Psoas muscle (tissue), 8 donors: ENCODE data around the gene AQP12B. TPM values are rescaled to one million over a fixed set of nuclear protein-coding genes. Genes with fewer than 3 reads are reported as not detected.

Experiments
- ATAC-seq, 4 donors: fragments of 200-7000 bp; cut with Tn5 transposase; one replicate each; pipeline ENCODE4 v1.9.1; 2020; ENCODE audit warnings: moderate library complexity in 3 of 4, mild to moderate bottlenecking in 2 of 4
- DNase-seq, 2 donors: peaks; one replicate each; pipeline ENCODE4 v3.0.0-alpha.2; 2020
- H3K27ac ChIP-seq: fragments of 200-600 bp; one replicate; pipeline ENCODE4 v1.8.0; 2022
- H3K27me3 ChIP-seq, 3 donors: fragments of 200-600 bp in 1 of 3; one replicate each; pipeline versions ENCODE4 v1.6.1 to v1.8.0; 2013 to 2022; ENCODE audit warnings: low read length in 2 of 3, mild to moderate bottlenecking in 2 of 3, moderate library complexity in 1 of 3; ENCODE audit not compliant: insufficient read depth in 3 of 3
- H3K36me3 ChIP-seq, 2 donors: fragments of 200-600 bp in 1 of 2; one replicate each; pipeline versions ENCODE4 v1.6.1 to v1.8.0; 2013 to 2022; ENCODE audit warnings: low read depth in 1 of 2, mild to moderate bottlenecking in 1 of 2, moderate library complexity in 1 of 2; ENCODE audit not compliant: insufficient read depth in 1 of 2
- H3K4me1 ChIP-seq: fragments of 200-600 bp; one replicate; pipeline ENCODE4 v1.8.0; 2022
- H3K4me3 ChIP-seq: fragments of 200-600 bp; one replicate; pipeline ENCODE4 v1.8.0; 2022; ENCODE audit warnings: mild to moderate bottlenecking
- H3K9me3 ChIP-seq: fragments of 200-600 bp; one replicate; pipeline ENCODE4 v1.8.0; 2022
- CTCF ChIP-seq: fragments of 200-600 bp; IDR thresholded peaks from one replicate; pipeline ENCODE4 v1.8.0; 2022; ENCODE audit warnings: antibody characterized with exemption
- WGBS, 3 donors: extraction: QIAGEN DNeasy Blood & Tissue Kit; methylation state at CpG; one replicate each; pipeline versions ENCODE4 v1.1.6 to v1.1.7; 2013; 5-methylcytosine and 5-hydroxymethylcytosine counted together
- intact Hi-C, 2 donors: fragments of 100-400 bp; cut with DNase I; formaldehyde crosslinking; loops; one replicate each; pipeline versions ENCODE4 v1.11.0 to v1.14.2; 2022
- polyA plus RNA-seq, 3 donors: library from polyadenylated mRNA; stranded (reverse); fragments of 200-250 nt; gene quantifications; one replicate each; pipeline ENCODE4 v1.2.3, GENCODE V29; 2013
- total RNA-seq, 4 donors: library from RNA; stranded (reverse); fragmentation: NEBNext Ultra II Directional in 2 of 4; extraction: Animal tissue kit (Norgen Biotek cat#: 25700) in 2 of 4; gene quantifications; one replicate each; pipeline versions ENCODE4 v1.2.1 to v1.2.4, GENCODE V29; 2021 to 2023
- donor health status: healthy with polysubstance abuse.
- donor health status: DM: no; HTN: no; CAD: no; lungs with moderate emphysema.
- donor health status: Bipolar disorder and iron deficiency.
- donor health status: healthy.
- donor health status: DM: yes; HTN: yes; CAD: no.
- donor health status: DM: no; HTN: no; CAD: no.
- donor health status: DM: no; HTN: no; CAD: no.
- donor health status: DM: yes; HTN: yes; CAD: no.

The AQP12B gene
- total and polyA plus RNA-seq, 7 donors, result not detected

DNA sequence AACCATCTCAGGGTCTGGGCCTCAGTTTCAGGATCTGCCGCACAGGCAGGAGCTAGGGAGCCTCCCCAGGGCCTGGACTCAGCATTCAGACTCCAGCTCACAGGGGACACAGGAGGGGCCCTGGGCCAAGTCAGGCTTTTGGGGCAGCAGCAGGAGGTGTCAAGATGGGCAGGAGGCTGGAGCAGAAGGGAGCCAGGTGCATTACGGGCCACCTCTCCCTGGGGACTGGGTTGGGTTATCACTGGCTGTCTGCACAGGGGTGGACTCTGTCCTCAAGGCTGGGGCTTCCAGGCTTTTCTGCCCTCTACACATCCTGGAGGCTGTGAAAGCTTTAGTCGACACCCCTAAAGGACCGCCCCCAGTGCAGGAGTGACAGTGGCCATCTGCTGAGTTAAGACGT lies 29.0 kb upstream of the AQP12B start:
- intact Hi-C loops, result no loop called here
- ATAC-seq (no peak), DNase-seq (peak in 1 of 2 donors; percentile 52)
- Histone ChIP-seq H3K27me3 (peaks cover 0 to 19% (median 8%) of the 10 kb centered on the region in 3 donors), H3K9me3 (no peaks in the 10 kb centered on the region), H3K36me3 (no peaks in the 10 kb centered on the region), H3K27ac (no peak overlapping the region), H3K4me1 (no peaks in the 10 kb centered on the region), H3K4me3 (no peak overlapping the region)
- WGBS, 3 donors, result 63 to 77% (median 67%) methylated on average over 5 of the region's 5 CpGs
- TF ChIP-seq CTCF, result no peak

DNA sequence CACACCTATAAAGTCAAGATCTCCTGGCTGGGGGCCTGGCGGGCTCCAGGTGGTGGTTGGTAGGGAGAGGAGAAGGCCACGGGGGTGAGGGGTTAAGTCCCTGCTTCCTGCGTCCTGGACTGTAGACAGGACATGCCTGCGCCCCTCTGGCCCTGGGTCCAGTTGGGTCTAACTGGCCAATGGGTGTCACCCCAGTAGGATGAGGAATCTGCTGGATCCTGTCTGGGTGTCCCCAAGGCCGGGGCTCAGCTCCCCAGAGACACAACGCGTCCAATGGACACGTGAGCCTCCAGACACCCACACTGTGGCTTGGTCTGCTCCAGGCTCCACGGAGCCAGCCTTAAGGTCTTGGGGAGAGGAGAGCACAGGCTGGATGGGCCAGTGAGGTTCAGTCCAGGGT lies 28.6 kb upstream of the AQP12B start:
- intact Hi-C loops, result no loop called here
- Histone ChIP-seq H3K4me3 (no peak overlapping the region), H3K4me1 (no peaks in the 10 kb centered on the region), H3K36me3 (no peaks in the 10 kb centered on the region), H3K27ac (no peak overlapping the region), H3K27me3 (peaks cover 0 to 19% (median 8%) of the 10 kb centered on the region in 3 donors), H3K9me3 (no peaks in the 10 kb centered on the region)
- no peak for TF ChIP-seq CTCF
- WGBS, 3 donors, result 83 to 85% (median 85%) methylated on average over 9 of the region's 9 CpGs
- no peak for ATAC-seq
- DNase-seq, result peak; percentile 3 to 42

DNA sequence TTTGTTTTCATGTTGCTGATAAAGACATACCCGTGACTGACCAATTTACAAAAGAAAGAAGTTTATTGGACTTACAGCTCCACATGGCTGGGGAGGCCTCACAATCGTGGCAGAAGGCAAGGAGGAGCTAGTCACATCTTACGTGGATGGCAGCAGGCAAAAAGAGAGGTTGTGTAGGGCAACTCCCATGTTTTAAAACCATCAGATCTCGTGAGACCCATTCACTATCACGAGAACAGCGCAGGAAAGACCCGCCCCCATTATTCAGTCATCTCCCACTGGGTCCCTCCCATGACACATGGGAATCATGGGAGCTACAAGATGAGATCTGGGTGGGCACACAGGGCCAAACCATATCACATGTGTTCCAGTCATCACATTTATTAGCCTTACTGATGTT lies 25.8 kb upstream of the AQP12B start:
- H3K9me3 ChIP-seq, result no peaks in the 10 kb centered on the region
- H3K4me1 ChIP-seq, result no peaks in the 10 kb centered on the region
- no peak for DNase-seq
- no peak for ATAC-seq
- no peak for TF ChIP-seq CTCF
- H3K27ac ChIP-seq, result no peak overlapping the region
- no peaks in the 10 kb centered on the region for H3K36me3 ChIP-seq
- intact Hi-C loops, result loop anchor here in 1 of 2 donors (10.0 kb wide), 1 partner anchor 194 kb away; no protein-coding TSS in a partner anchor
- no peak overlapping the region for H3K4me3 ChIP-seq
- peaks cover 0 to 29% (median 12%) of the 10 kb centered on the region in 3 donors for H3K27me3 ChIP-seq
- WGBS, 3 donors, result 66 to 76% (median 71%) methylated on average over 7 of the region's 7 CpGs

- H3K27me3 ChIP-seq, result peaks cover 0 to 35% (median 12%) of the 10 kb centered on the region in 3 donors
- intact Hi-C loops, result loop anchor here in 1 of 2 donors (10.0 kb wide), 1 partner anchor 193 kb away; no protein-coding TSS in a partner anchor
These were observed 25.1 kb upstream of the AQP12B start for GRCh38 chr2:240707821-240708220.

More at GRCh38 chr2:240707821-240708220, 25.1 kb upstream of the AQP12B start:
- H3K36me3 ChIP-seq, result no peaks in the 10 kb centered on the region
- no peaks in the 10 kb centered on the region for H3K9me3 ChIP-seq
- ATAC-seq (no peak), DNase-seq (peak in 1 of 2 donors; percentile 2)
- H3K4me1 ChIP-seq, result no peaks in the 10 kb centered on the region
- 63 to 67% (median 65%) methylated on average over 10 of the region's 10 CpGs for WGBS, 3 donors
- H3K27ac ChIP-seq, result no peak overlapping the region
- TF ChIP-seq CTCF, result no peak
- no peak overlapping the region for H3K4me3 ChIP-seq
